GM23338 (cell line): ENCODE results near the gene SSX2.
"Not testable (repeated sequence)": the region's sequence is repeated elsewhere in the genome, so short reads cannot be mapped to it uniquely, and the experiment has no call there.

ENCODE experiments used
- CREB1 ChIP-seq: fragments of 250-450 bp; sonication (Bioruptor Pico); IDR thresholded peaks from 2 replicates; pipeline ENCODE4 v1.5.0; 2020; ENCODE audit warnings: low read depth, mild to moderate bottlenecking, moderate library complexity
- CTCF ChIP-seq, 2 experiments: fragments of 200-600 bp in 1 of 2; sonication (generic) in 1 of 2; conservative IDR thresholded peaks; 2 replicates each; pipeline versions ENCODE4 v1.5.1 to v1.6.1; 2016 to 2017; ENCODE audit warnings: antibody characterized with exemption in 2 of 2, low read depth in 2 of 2, mild to moderate bottlenecking in 2 of 2, moderate library complexity in 1 of 2
- ETS1 ChIP-seq: IDR thresholded peaks from 2 replicates; pipeline ENCODE4 v1.6.1; 2016; ENCODE audit warnings: antibody characterized with exemption
- EZH2 ChIP-seq: fragments of 200-600 bp; sonication (generic); IDR thresholded peaks from one replicate; pipeline ENCODE4 v1.8.0; 2017; ENCODE audit warnings: antibody characterized with exemption, mild to moderate bottlenecking, low read depth; ENCODE audit not compliant: unreplicated experiment
- EZH2phosphoT487 ChIP-seq: fragments of 200-600 bp; sonication (generic); IDR thresholded peaks from one replicate; pipeline ENCODE4 v1.8.1; 2018; ENCODE audit warnings: antibody characterized with exemption; ENCODE audit not compliant: unreplicated experiment
- JUNB ChIP-seq: IDR thresholded peaks from one replicate; pipeline ENCODE4 v1.6.1; 2016; ENCODE audit warnings: antibody characterized with exemption; ENCODE audit not compliant: unreplicated experiment
- NANOG ChIP-seq: IDR thresholded peaks from 2 replicates; pipeline ENCODE4 v1.6.1; 2016; ENCODE audit warnings: antibody characterized with exemption, borderline replicate concordance
- POLR2AphosphoS5 ChIP-seq: IDR thresholded peaks from 2 replicates; pipeline ENCODE4 v1.6.1; 2016; ENCODE audit warnings: antibody characterized with exemption, low read depth
- REST ChIP-seq: IDR thresholded peaks from one replicate; pipeline ENCODE4 v1.6.1; 2018; ENCODE audit warnings: antibody characterized with exemption; ENCODE audit not compliant: unreplicated experiment
- STAT1 ChIP-seq: IDR thresholded peaks from one replicate; pipeline ENCODE4 v1.6.1; 2016; ENCODE audit warnings: antibody characterized with exemption; ENCODE audit not compliant: unreplicated experiment
- ZNF114 ChIP-seq: fragments of 250-450 bp; sonication (Bioruptor Pico); IDR thresholded peaks from 2 replicates; pipeline ENCODE4 v1.5.0; 2020; ENCODE audit warnings: mild to moderate bottlenecking, moderate library complexity
- ZNF331 ChIP-seq: fragments of 250-450 bp; sonication (Bioruptor Pico); IDR thresholded peaks from 2 replicates; pipeline ENCODE4 v1.5.0; 2020; ENCODE audit warnings: low read depth, mild to moderate bottlenecking, moderate library complexity

GRCh38 chrX:52650676-52651075, 56.3 kb downstream of the SSX2 start:
- TF ChIP-seq CREB1 (CRISPR knock-in tag); CTCF (conservative IDR thresholded peaks at IDR 0.05; ENCODE audit: low read depth in 2 of 2); REST; EZH2phosphoT487; POLR2AphosphoS5; JUNB; EZH2; NANOG; STAT1; ZNF331 (CRISPR knock-in tag); ETS1; ZNF114 (CRISPR knock-in tag): not testable (repeated sequence)
